Neuron (in vitro differentiated cells): ENCODE measurements around the gene LACTB.

Source experiments
- H2AFZ ChIP-seq: one replicate; pipeline ENCODE4 v1.6.1; 2013; ENCODE audit warnings: low read depth, mild to moderate bottlenecking, inconsistent platforms, low read length, moderate library complexity
- H3K27me3 ChIP-seq: one replicate; pipeline ENCODE4 v1.6.1; 2013; ENCODE audit warnings: low read length; ENCODE audit not compliant: insufficient read depth
- H3K36me3 ChIP-seq: one replicate; pipeline ENCODE4 v1.6.1; 2013; ENCODE audit warnings: low read length; ENCODE audit not compliant: insufficient read depth
- H3K4me1 ChIP-seq: one replicate; pipeline ENCODE4 v1.6.1; 2013; ENCODE audit warnings: low read length; ENCODE audit not compliant: insufficient read depth
- H3K4me3 ChIP-seq: 2 replicates; pipeline ENCODE4 v1.5.1; 2013; ENCODE audit warnings: mild to moderate bottlenecking, low read length, moderate library complexity
- H3K9me3 ChIP-seq: one replicate; pipeline ENCODE4 v1.6.1; 2013; ENCODE audit warnings: low read length

Gene LACTB

DNA sequence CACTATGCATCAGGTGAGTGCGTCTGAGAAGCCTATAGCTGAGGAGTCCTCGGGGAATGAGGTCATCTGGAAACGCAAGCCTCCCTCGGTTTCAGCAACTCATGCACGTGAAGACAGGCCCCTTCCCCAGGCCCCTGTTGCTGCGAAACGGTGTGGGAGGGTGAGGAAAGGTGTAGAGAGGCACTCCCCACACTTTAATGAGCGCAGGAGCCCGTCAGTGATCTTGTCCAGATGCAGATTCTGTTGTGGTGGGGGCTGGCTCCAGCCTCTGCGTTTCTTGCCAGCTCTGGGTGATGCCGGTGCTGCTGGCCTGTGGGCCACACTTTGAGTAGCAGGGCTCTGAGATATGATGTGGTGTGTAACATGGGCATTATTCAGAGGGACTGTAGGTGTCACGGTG lies 38.6 kb upstream of the LACTB start:
- H3K4me1 ChIP-seq, result no peaks in the 10 kb centered on the region
- no peaks in the 10 kb centered on the region for H3K27me3 ChIP-seq
- no peaks in the 10 kb centered on the region for H3K36me3 ChIP-seq
- H3K9me3 ChIP-seq, result no peaks in the 10 kb centered on the region
- H3K4me3 ChIP-seq, result no peak overlapping the region
- H2AFZ ChIP-seq, result no peak overlapping the region

DNA sequence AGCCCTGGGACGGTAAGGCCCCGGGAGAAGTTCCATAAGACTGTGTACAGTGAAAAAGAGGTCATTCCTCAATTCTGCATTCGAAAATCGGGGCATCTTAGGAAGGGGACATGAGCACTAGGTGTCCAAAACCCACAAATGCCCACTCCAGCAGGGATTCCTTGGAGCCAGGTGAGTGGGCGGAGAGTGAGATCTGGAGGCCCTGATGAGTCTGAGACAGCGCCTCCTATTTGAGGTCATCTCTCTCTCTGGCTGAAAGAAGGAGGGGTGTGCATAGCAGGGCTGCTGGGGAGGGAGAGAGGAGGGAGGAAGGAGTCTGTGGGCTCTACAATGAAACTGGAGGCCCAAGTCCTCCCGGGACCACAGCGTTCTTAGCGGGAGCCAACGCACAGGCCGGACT lies 38.1 kb upstream of the LACTB start:
- Histone ChIP-seq H3K9me3 (no peaks in the 10 kb centered on the region), H3K36me3 (no peaks in the 10 kb centered on the region), H3K4me3 (no peak overlapping the region), H3K27me3 (no peaks in the 10 kb centered on the region), H2AFZ (no peak overlapping the region), H3K4me1 (peaks cover under 1% of the 10 kb centered on the region)

DNA sequence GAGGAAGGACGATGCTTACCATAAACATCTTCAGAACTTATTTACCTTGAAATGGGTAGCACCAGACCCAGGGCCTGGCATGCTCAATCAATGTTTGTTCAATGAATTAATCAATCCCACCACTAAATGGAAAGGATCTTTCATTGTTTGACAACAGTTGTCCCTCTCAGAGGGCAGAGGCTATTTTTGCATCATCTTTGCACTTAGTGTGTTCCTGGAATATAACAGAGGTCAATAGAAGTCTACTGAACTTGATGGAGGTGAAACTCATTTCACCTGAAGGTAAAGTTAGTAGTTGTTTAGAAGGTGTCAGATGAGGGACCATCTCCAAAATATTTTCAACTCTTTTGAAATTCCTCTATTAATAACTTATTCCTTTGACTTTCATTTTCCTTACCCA lies 36.9 kb upstream of the LACTB start:
- Histone ChIP-seq H3K27me3 (no peaks in the 10 kb centered on the region), H3K36me3 (no peaks in the 10 kb centered on the region), H3K4me3 (no peak overlapping the region), H3K9me3 (no peaks in the 10 kb centered on the region), H3K4me1 (peaks cover 2% of the 10 kb centered on the region), H2AFZ (no peak overlapping the region)

DNA sequence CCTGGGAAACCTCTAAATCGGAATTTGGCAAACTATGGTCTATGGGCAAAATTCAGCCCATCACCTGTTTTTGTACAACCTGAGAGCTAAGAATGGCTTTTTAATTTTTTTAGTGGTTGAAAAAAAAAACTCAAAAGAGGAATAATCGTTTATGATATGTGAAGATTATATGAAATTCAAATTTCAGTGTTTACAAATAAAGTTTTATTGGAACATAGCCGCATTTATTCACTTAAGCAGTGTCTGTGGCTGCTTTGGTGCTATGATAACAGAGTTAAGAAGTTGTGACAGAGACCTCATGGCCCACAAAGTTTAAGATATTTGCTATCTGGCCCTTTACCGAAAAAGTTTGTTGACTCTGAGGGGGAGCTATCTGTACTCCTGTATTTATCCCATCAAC lies 36.4 kb upstream of the LACTB start:
- Histone ChIP-seq H3K27me3 (no peaks in the 10 kb centered on the region), H3K9me3 (no peaks in the 10 kb centered on the region), H3K36me3 (no peaks in the 10 kb centered on the region), H3K4me3 (no peak overlapping the region), H2AFZ (no peak overlapping the region), H3K4me1 (peaks cover 2% of the 10 kb centered on the region)

DNA sequence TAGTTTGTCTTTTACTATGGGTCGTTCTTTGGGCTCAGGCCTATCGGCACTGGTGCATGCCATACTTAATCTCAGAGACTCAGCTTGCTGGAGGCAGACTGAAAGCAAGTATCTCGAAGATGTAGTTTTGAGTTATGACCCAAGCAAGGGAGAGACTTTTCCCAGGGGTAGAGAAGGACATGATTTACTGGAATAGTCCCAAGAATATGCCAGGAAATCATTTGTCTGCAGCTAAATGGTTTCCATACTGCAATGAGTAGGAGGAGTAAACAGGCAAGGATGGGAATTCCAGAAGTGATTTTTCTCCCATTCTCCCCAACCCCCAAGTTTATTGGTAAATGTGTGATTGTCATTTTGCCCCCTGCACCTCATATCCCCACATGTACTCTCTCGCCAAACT lies 35.4 kb upstream of the LACTB start:
- Histone ChIP-seq H3K36me3 (no peaks in the 10 kb centered on the region), H3K4me3 (no peak overlapping the region), H3K27me3 (no peaks in the 10 kb centered on the region), H3K4me1 (peaks cover 2% of the 10 kb centered on the region), H2AFZ (no peak overlapping the region), H3K9me3 (no peaks in the 10 kb centered on the region)

DNA sequence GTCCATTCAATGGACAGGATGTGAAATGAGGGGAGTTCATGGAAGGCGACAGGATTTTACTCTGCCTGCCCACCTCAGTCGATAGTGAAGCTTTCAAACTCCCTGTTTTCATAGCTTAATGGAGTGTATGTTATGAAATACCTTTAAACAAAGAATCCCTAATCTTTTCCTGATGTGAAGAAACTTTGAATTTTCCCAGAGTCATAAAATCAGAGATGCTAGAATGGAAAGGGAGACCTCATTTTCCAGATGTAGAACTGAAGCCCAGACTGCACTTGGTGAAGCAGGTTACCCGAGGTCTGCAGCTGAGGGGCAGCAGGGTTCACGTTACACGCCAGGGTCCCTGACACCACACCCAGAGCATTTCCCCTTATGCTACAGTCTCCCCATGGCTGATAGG lies 34.7 kb upstream of the LACTB start:
- H2AFZ ChIP-seq, result no peak overlapping the region
- peaks cover 2% of the 10 kb centered on the region for H3K4me1 ChIP-seq
- H3K9me3 ChIP-seq, result no peaks in the 10 kb centered on the region
- no peaks in the 10 kb centered on the region for H3K27me3 ChIP-seq
- no peak overlapping the region for H3K4me3 ChIP-seq
- H3K36me3 ChIP-seq, result no peaks in the 10 kb centered on the region

DNA sequence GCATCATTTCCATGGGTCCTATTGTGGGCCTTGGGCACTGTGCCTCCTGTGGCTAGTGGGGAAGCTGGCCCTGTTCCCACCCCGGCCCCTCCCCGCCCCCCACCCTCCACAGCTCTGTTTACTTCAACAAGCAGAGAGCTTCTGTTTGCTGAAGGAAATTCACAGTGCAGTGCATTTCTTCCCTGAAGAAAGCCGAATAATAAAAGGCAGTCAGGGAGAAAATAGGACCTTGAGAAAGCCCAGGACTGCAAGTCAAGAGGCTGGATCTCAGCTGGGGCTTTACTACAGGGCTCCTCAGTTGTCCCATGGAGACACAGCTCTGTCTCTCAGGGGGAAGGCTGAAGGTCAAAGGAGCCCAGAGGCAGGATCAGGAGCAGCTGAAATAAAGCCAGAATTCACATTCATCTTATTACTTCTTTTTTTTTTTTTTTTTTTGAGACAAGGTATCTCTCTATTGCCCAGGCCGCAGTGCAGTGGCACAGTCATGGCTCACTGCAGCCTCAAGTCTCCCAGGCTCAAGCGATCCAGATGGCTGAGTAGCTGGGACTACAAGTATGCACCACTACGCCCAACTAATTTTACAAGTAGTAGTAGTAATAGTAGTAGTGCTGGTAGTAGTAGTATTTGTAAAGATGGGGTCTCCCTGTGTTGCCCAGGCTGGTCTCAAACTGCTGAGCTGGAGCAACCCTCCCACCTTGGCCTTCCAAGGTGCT lies 33.0 kb upstream of the LACTB start:
- H3K4me1 ChIP-seq, result peaks cover 2% of the 10 kb centered on the region
- no peak overlapping the region for H2AFZ ChIP-seq
- H3K9me3 ChIP-seq, result no peaks in the 10 kb centered on the region
- H3K36me3 ChIP-seq, result no peaks in the 10 kb centered on the region
- H3K27me3 ChIP-seq, result no peaks in the 10 kb centered on the region
- H3K4me3 ChIP-seq, result no peak overlapping the region

DNA sequence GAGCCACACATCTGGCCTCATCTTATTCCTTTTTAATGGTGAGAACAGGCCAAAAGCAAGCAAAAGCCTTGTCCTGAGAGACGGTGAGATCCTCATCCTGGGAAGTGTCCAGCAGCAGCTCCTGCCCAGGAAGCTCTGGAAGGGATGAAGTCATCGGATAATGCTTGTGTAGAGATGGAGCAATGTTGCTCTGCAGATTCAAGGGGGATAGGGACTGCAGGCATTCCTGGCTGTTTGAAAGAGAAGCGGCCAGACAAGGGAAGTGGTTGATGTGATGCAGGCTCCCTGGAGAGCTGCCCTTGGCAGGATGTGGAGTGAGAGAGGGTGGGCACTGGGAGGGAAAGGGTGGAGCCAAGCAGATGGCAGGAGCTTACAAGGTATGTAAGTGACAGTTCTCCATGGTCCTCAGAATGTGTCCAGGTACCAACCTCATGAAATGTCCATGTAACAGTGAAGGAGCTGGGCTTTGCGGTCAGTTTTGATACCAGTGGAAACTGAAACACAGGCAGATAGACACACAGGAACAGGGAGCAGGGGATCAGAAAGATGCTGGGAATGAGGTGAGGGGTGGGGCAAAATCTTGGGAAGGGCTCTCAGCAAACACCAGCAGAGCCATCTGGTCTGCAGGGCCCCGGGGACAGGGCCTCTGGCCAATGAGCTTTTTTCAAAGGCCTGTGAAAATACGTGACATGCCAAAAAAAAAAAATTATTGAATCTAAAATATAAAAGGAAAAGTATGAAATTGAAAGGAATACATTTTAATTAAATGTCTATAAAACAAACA lies 32.2 kb upstream of the LACTB start:
- Histone ChIP-seq H3K36me3 (no peaks in the 10 kb centered on the region), H3K4me1 (peaks cover 5% of the 10 kb centered on the region), H2AFZ (no peak overlapping the region), H3K27me3 (no peaks in the 10 kb centered on the region), H3K4me3 (no peak overlapping the region), H3K9me3 (no peaks in the 10 kb centered on the region)

DNA sequence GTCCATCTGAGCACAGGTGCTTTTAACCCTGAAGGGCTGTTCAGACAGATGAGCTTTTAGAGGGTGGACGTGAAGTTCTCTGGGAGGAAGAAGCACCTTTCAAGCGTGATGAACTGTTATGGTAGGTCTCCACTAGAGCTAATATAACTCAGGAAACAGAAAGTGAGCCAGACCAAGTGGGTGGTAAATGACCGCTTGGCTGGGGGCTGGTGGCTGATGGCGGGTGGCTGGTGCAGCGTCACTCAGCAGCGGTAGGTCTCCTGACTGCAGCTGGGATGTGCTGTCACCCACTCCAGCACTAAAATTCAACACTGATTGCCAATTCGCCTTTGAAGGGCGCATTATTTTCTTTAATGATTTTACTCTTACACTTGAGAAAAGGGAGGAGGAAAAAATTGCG lies 31.2 kb upstream of the LACTB start:
- Histone ChIP-seq H3K4me3 (no peak overlapping the region), H3K36me3 (no peaks in the 10 kb centered on the region)

DNA sequence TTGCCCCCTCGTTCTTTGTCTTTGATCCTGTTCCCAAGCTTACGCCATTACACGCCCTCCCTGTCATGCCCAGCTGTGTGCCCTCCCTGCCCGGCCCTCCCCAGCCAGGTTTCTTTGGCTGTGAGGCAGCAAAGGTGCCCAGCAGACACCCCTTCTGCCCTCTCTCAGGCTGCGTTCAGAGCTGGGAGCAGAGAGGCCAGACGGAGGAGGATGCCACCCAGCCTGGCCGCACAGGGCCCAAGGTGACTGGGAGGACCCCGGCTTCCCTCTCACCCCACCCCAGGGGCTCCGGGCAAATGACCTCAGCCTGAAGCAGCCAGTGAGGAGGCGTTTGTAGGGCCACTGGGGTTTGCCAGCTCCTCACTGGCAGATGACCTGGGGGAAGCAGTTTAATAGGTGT lies 30.8 kb upstream of the LACTB start:
- H3K27me3 ChIP-seq, result no peaks in the 10 kb centered on the region
- no peaks in the 10 kb centered on the region for H3K9me3 ChIP-seq
- H2AFZ ChIP-seq, result no peak overlapping the region
- H3K36me3 ChIP-seq, result no peaks in the 10 kb centered on the region
- peaks cover 8% of the 10 kb centered on the region for H3K4me1 ChIP-seq
- no peak overlapping the region for H3K4me3 ChIP-seq

More for the DNA sequence above, 31.2 kb upstream of the LACTB start:
- no peaks in the 10 kb centered on the region for H3K9me3 ChIP-seq
- peaks cover 8% of the 10 kb centered on the region for H3K4me1 ChIP-seq
- no peak overlapping the region for H2AFZ ChIP-seq
- H3K27me3 ChIP-seq, result no peaks in the 10 kb centered on the region

DNA sequence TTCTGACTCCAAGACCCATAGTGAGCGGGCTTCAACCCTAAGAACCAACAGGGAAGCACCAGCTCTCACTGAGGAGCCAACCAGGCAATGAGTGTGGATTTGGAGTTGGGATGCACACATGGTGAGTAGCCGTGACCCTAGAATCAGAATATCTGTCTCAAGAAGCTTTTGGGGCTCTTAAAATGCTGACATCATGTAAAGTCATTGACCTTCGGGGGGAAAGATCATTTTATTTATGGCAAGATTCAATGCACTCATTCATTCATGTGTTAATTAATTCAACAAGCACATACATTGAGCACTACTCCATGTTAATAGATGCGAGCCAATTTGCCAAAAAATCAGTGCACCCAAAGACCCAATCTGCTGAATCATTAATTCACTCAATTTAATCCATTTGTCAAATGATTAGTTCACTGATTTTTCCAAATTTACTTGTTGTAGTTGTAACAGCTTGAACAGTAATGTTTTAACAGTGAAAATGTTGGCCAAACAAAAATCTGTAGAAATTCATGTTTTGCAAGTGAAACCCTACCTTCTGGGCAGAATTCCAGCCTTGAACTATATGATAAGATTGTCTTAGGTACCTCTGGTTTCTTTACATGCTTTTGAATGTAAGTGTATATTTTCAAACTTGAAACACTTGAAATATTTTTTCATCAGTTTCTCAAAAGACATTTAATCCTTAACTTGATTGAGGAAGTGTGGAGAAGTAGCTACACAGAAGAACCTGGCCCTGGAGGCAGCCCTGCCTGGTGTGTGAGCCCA lies 29.8 kb upstream of the LACTB start:
- Histone ChIP-seq H3K4me3 (no peak overlapping the region), H3K27me3 (no peaks in the 10 kb centered on the region), H3K9me3 (no peaks in the 10 kb centered on the region), H3K4me1 (peaks cover 8% of the 10 kb centered on the region), H2AFZ (no peak overlapping the region), H3K36me3 (no peaks in the 10 kb centered on the region)

DNA sequence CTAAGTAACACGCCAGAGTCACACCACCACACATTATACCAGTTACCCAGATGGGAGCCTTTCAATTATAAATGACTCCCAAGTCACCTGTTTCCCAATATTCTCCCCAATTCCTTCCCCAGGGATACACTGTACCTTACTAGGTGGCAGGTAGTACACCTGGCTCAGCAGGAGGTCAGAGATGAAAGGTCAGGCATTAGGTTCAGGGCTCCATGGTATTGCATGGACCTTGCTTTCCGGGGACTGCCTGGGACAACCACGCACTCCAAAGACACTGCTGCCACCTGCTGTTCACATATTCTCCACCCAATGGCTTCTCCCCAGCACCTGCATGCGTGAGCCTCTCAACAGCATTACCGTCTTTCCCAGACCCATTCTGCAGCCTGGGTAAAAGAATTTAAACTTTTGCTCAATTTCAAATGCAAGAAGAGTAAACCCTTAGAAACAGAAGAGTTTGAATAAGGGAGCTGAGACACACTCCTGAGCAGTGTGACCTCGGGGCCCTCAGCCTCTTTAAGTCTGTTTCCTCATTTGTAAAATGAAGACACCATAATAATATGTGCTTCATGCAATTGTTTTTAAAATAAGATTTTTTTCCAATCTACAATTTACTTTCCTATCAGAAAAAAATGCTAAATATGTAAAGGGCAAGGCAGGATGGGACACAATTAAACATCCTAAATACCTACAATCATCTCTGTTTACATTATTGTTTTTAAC lies 28.0 kb upstream of the LACTB start:
- no peaks in the 10 kb centered on the region for H3K36me3 ChIP-seq
- no peaks in the 10 kb centered on the region for H3K27me3 ChIP-seq
- H2AFZ ChIP-seq, result no peak overlapping the region
- no peaks in the 10 kb centered on the region for H3K9me3 ChIP-seq
- H3K4me3 ChIP-seq, result no peak overlapping the region
- H3K4me1 ChIP-seq, result peaks cover 7% of the 10 kb centered on the region

DNA sequence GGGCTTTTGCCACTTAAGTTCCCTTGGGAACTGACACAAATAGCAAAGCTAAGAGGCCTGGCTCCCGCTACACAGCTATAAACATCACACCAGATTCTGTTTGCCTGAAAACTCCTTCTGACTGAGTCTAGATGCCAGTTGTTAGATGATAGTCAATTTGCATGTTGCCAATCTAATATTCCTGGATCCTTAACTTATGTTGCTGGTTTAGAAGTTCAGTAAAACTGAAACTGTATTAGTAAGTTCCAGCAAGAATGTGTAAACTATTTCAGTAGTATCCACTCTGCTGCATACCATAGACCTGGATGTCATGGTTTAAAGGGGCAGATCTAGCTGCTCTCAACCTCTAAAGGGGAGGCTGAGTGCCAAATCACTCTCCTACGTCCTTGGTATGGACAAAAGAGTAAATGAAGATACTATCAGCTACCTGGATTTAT lies 27.1 kb upstream of the LACTB start:
- no peaks in the 10 kb centered on the region for H3K27me3 ChIP-seq
- H3K4me3 ChIP-seq, result no peak overlapping the region
- H3K9me3 ChIP-seq, result no peaks in the 10 kb centered on the region
- H3K36me3 ChIP-seq, result no peaks in the 10 kb centered on the region
- H3K4me1 ChIP-seq, result peaks cover 6% of the 10 kb centered on the region
- no peak overlapping the region for H2AFZ ChIP-seq
